Measurements from ENCODE around the gene DLGAP1.
"Not testable (repeated sequence)": the region's sequence is repeated elsewhere in the genome, so short reads cannot be mapped to it uniquely, and the experiment has no call there.

The DLGAP1 gene

GRCh38 chr18:3594760-3595368 lies 860.2 kb downstream of the DLGAP1 start:
- DNase-seq, result peak in 17 of 56 donors; percentile 13 to 73 (median 41)

- peak; percentile 46 to 96 (median 84) for DNase-seq
Observed at GRCh38 chr18:3593904-3594759, 861.0 kb downstream of the DLGAP1 start.

DNA sequence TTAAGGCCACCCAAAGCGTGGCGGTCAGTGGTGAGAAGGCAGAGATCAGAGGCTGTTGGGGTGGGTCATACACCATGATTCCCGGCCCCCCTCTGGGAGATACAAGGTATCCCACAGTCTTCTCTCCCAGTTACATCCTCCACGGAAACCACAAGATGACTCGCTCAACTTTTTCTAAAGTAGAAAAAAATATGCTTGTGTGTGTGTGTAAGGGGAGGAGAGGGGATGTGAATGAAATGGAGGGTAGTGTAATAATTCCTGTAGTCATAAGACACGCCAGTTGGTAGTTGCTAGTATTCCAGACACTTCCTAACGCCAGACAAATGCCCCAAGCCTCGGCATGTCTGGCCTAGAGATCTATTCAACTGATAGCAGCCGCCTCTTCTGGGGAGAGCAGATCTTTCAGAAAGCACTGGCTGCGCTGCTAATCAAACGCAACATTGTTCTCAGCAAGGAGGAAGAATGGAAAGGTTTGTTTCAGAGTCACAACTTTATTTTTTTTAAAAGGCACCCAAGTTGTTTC lies 861.7 kb downstream of the DLGAP1 start:
- DNase-seq, result peak in 38 of 56 donors; percentile 28 to 83 (median 68)

DNA sequence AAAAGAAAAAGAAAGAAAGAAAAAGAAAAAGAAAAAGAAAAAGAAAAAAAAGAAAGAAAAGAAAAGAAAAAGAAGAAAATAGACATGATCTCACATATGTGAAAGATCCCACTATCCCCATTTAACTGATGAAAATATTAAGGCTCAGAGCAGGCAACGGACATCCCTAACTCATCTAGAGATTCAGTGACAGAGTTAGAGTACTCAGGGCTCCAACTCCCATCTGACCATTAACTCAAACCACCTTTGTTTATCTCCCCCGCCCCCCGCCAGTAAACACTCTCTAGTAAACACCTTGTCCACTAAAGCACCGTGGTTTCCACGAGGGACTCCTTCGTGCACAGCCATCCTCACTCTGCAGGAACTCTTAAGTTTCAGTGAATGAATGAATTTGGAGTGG lies 862.2 kb downstream of the DLGAP1 start:
- no peak for DNase-seq

DNA sequence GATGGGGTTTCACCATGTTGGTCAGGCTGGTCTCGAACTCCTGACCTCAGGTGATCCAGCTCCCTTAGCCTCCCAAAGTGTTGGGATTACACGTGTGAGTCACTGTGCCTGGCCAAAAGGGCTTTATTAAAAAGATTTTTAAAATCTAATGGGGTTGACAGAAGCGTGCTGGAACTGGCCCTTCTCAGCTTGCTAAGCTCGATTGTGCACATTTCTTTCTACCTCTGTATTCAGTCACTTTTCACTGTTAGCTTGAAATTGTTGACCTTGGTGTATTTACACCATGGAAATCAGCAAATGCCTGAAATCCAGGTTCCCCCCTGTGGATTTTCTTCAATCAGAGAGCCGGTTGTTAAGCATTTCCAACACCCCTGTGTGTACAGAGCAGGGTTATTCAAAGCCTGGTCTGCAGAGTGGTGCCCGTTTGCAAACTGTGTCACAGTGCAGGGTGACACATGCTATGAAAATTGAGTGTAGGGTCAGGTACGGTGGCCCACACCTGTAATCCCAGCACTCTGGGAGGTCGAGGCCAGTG lies 864.9 kb downstream of the DLGAP1 start:
- DNase-seq, result no peak

DNA sequence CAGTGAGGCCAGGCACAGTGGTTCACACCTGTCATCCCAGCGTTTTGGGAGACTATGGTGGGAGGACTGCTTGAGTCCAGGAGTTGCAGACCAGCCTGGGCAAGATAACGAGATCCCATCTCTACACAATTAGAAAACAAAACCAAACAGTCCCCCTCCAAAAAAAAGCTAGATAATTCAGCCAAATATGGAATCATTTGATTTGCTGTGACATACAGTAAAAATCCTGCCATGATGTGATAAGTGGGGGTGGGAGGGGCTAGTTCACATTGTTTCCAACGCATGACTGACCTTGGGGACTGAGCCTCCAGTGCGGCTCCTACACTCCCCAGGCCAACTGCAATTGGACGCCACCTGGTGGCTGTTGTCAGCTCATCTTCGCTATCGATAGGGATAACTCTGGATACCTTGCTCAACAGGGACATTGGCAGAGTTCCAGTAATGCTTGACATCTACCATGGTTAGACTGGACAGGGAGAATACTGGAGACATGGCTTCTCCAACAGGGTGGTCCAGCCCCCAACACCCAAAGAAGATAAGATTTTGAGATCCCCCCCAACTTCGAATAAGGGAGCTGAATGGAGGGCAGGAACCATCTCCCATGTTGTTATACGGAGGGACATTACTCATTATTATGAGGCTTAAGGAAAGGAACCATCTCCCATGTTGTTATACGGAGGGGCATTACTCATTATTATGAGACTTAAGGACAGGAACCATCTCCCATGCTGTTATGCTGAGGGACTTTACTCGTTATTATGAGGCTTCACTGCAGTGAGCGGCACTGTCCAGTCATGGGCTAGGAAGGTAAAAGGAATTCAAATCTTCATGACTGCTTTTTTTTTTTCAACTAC lies 869.2 kb downstream of the DLGAP1 start:
- peak in 36 of 56 donors; percentile 3 to 75 (median 36) for DNase-seq

- DNase-seq, result no peak
Observed at GRCh38 chr18:3584897-3585460, 870.1 kb downstream of the DLGAP1 start.

DNA sequence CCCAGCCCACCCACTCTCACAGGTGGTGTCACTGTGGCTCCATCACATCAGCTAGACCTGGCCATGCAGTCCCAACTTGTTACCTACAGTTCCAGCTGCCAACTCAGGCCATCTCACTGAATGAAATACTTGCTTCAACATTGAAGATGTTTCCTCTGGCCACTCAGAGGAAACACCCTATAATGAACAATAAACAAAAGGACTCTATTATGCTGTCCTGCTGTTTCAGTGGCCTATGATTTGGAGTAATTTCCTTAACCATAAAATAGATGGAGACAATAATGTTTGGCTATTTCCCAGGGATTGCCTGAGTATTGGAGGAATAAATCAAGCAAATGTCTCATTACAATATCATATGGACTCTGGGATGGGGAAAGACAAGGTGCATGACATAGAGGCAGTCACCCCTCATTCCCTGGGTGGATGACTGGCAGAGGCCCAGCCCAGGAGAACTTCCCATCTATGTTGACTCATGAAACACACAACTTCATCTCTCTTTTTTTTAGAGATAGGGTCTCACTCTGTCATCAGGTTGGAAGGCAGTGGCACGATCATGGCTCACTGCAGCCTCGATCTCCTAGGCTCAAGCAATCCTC lies 870.7 kb downstream of the DLGAP1 start:
- no peak for DNase-seq

- DNase-seq, result no peak
Observed at GRCh38 chr18:3583873-3584247, 871.2 kb downstream of the DLGAP1 start.

GRCh38 chr18:3583106-3583872 lies 871.8 kb downstream of the DLGAP1 start:
- not testable (repeated sequence) for DNase-seq

- no peak for DNase-seq
Observed at GRCh38 chr18:3581890-3582289, 873.2 kb downstream of the DLGAP1 start.

- DNase-seq, result not testable (repeated sequence)
Observed at GRCh38 chr18:3580523-3581025, 874.5 kb downstream of the DLGAP1 start.

DNA sequence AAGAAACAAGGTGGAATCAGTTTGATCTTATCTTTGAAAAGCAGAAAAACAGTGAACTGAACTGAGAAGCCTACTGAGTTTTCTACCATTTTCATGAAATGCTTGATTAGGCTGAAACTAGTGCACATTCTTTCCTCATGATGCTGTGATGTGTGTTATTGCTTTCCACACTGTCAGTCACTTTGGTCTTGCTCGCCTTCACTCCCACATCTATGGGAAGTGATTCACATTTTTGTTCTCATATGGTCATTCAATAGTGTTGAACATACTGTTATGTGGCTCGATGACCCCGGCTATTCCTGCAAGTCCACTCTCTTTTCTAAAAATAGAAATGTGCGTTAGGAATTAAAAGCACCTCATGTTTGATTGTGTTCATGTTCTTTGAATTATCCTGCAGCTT lies 875.4 kb downstream of the DLGAP1 start:
- DNase-seq, result no peak

- no peak for DNase-seq
Observed at GRCh38 chr18:3578621-3579020, 876.5 kb downstream of the DLGAP1 start.

GRCh38 chr18:3577281-3577855 lies 877.7 kb downstream of the DLGAP1 start:
- no peak for DNase-seq

DNA sequence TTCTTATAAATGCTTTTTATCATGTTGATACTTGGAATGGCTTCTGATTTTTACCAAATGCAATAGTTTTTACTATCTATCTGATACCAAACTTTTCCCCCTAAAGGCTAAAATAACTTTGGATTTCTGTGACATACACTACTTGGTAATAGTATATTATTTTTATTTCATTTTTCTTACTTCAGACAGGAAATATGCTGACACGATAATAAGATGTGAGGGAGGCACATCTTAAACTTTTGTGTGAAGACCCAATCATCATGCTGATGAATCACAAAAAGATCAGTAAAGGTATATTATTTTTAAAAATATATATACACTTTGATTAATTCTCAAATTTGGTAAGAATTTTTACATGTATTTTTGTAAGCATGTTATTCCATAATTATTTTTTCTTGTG lies 882.3 kb downstream of the DLGAP1 start:
- no peak for DNase-seq

DNA sequence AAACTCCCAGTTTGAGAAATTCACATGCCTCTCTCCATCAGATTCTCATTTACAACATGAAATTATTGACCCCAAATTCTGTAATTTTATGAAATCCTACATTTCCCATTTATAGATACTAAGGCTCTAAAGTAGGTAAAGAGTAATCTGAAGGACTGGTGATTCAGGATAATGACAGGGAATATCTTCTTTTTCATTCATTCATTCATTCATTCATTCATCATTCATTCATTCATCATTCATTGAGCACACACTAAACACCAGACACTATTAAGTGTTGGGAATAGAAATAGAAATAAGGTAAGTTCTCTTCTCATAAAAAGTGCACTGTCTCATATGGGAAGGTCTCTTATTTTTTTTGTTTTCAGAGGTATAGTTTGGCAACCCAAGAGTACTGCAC lies 888.3 kb downstream of the DLGAP1 start:
- no peak for DNase-seq

- DNase-seq, result no peak
Observed at GRCh38 chr18:3560755-3561154, 894.4 kb downstream of the DLGAP1 start.

DNA sequence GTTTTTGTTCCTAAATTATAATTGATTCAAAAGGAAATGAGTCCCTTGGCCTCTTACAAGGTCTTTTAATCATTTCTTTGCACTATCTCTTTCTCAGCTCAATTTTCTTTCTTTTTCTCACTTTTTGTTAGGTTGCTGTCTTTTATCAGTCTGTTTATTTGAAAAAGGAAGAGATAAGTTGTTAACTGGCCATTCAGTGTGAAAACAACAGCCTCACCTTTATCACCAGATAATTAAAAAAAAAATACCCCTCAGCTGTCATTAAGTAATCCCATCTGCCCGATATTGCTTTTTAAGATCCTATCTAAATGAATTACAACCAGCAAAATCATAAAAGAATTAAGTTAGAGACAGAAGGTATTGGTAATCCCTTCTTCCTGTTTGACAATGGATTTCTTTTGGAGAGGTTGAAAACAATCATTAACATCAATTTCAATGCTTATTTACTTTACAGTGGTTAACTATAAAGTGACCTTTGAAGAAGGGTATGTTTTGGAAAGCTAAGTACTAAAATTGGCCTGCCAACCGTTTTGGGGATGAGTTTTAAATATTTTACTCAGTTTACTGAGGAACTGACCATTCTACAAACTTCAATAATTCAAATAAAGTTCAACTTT lies 900.2 kb downstream of the DLGAP1 start:
- no peak for DNase-seq

Data from amygdala (tissue), 56 donors.